Superior temporal gyrus (tissue), 1 donor: ENCODE results near the gene COL5A1.

Experiments
- DNase-seq: peaks from one replicate; pipeline ENCODE4 v3.0.0-alpha.2; 2016; ENCODE audit errors: extremely low spot score

COL5A1 gene

GRCh38 chr9:134641173-134641989 is at the start of gene COL5A1:
Gene COL5A1 (plus strand): TSS chr9:134641803. CDS start chr9:134642188, 385 bp downstream.
- DNase-seq = peak; percentile 32

GRCh38 chr9:134592018-134592818 is 49.4 kb upstream of the COL5A1 start:
- DNase-seq = no peak

GRCh38 chr9:134592819-134593200 is 48.8 kb upstream of the COL5A1 start:
- no peak for DNase-seq

- no peak for DNase-seq
Observed at GRCh38 chr9:134593286-134594077, 48.1 kb upstream of the COL5A1 start.

- no peak for DNase-seq
Observed at GRCh38 chr9:134594078-134594941, 47.3 kb upstream of the COL5A1 start.

- DNase-seq = no peak
Observed at GRCh38 chr9:134595014-134595413, 46.6 kb upstream of the COL5A1 start.

- no peak for DNase-seq
Observed at GRCh38 chr9:134597041-134597913, 44.3 kb upstream of the COL5A1 start.

- no peak for DNase-seq
Observed at GRCh38 chr9:134597957-134598883, 43.4 kb upstream of the COL5A1 start.

- DNase-seq = no peak
Observed at GRCh38 chr9:134598884-134599245, 42.7 kb upstream of the COL5A1 start.

GRCh38 chr9:134600371-134600770 is 41.2 kb upstream of the COL5A1 start:
- no peak for DNase-seq

- DNase-seq = no peak
Observed at GRCh38 chr9:134600836-134601638, 40.6 kb upstream of the COL5A1 start.

- DNase-seq = no peak
Observed at GRCh38 chr9:134601764-134602163, 39.8 kb upstream of the COL5A1 start.

- no peak for DNase-seq
Observed at GRCh38 chr9:134602547-134603362, 38.8 kb upstream of the COL5A1 start.

- DNase-seq = no peak
Observed at GRCh38 chr9:134604834-134605233, 36.8 kb upstream of the COL5A1 start.

- DNase-seq = no peak
Observed at GRCh38 chr9:134605351-134605965, 36.1 kb upstream of the COL5A1 start.

- no peak for DNase-seq
Observed at GRCh38 chr9:134605966-134606357, 35.6 kb upstream of the COL5A1 start.
